HEK293 (cell line): ENCODE data around the gene ZSCAN31.

Source experiments
- INSM2 ChIP-seq: fragments of 450-650 bp; formaldehyde crosslinking; IDR thresholded peaks from 2 replicates; pipeline ENCODE4 v1.5.1; 2016; ENCODE audit warnings: missing biosample characterization, missing genetic modification characterization
- MEIS1 ChIP-seq: sonication (generic); formaldehyde crosslinking; IDR thresholded peaks from 2 replicates; pipeline ENCODE4 v1.8.1; 2022; ENCODE audit warnings: missing genetic modification reagents, mild to moderate bottlenecking, borderline replicate concordance
- OSR2 ChIP-seq: fragments of 450-650 bp; formaldehyde crosslinking; IDR thresholded peaks from 2 replicates; pipeline ENCODE4 v1.5.1; 2016; ENCODE audit warnings: missing biosample characterization, missing genetic modification characterization
- PRDM6 ChIP-seq: fragments of 450-650 bp; formaldehyde crosslinking; IDR thresholded peaks from 2 replicates; pipeline ENCODE4 v1.5.1; 2017; ENCODE audit warnings: missing biosample characterization, missing genetic modification characterization
- SP7 ChIP-seq: fragments of 450-650 bp; formaldehyde crosslinking; IDR thresholded peaks from 2 replicates; pipeline ENCODE4 v1.5.1; 2016; ENCODE audit warnings: missing biosample characterization, missing genetic modification characterization
- ZBTB48 ChIP-seq: fragments of 450-650 bp; formaldehyde crosslinking; IDR thresholded peaks from 2 replicates; pipeline ENCODE4 v1.5.1; 2016; ENCODE audit warnings: missing biosample characterization, missing genetic modification characterization
- ZIC2 ChIP-seq: fragments of 450-650 bp; formaldehyde crosslinking; IDR thresholded peaks from 2 replicates; pipeline ENCODE4 v1.5.1; 2016; ENCODE audit warnings: missing biosample characterization, missing genetic modification characterization
- ZNF148 ChIP-seq: fragments of 450-650 bp; formaldehyde crosslinking; IDR thresholded peaks from 2 replicates; pipeline ENCODE4 v1.5.0; 2017; ENCODE audit warnings: missing biosample characterization, missing genetic modification characterization, borderline replicate concordance
- ZNF157 ChIP-seq: fragments of 450-650 bp; formaldehyde crosslinking; IDR thresholded peaks from 2 replicates; pipeline ENCODE4 v1.5.1; 2016; ENCODE audit warnings: missing biosample characterization, missing genetic modification characterization
- ZNF239 ChIP-seq: fragments of 450-650 bp; formaldehyde crosslinking; IDR thresholded peaks from 2 replicates; pipeline ENCODE4 v1.5.1; 2016; ENCODE audit warnings: missing biosample characterization, missing genetic modification characterization
- ZNF37A ChIP-seq: fragments of 450-650 bp; IDR thresholded peaks from 2 replicates; pipeline ENCODE4 v1.5.1; 2018; ENCODE audit warnings: missing biosample characterization, missing genetic modification characterization
- ZNF404 ChIP-seq: fragments of 450-650 bp; formaldehyde crosslinking; IDR thresholded peaks from 2 replicates; pipeline ENCODE4 v1.5.1; 2017; ENCODE audit warnings: missing biosample characterization, missing genetic modification characterization
- ZNF449 ChIP-seq: fragments of 450-650 bp; formaldehyde crosslinking; IDR thresholded peaks from 2 replicates; pipeline ENCODE4 v1.5.1; 2017; ENCODE audit warnings: missing biosample characterization, mild to moderate bottlenecking, missing genetic modification characterization, moderate library complexity
- ZNF518A ChIP-seq: fragments of 450-650 bp; formaldehyde crosslinking; conservative IDR thresholded peaks from 2 replicates; pipeline ENCODE4 v1.5.1; 2016; ENCODE audit warnings: low read depth, missing biosample characterization, missing genetic modification characterization
- ZNF530 ChIP-seq: fragments of 450-650 bp; formaldehyde crosslinking; IDR thresholded peaks from 2 replicates; pipeline ENCODE4 v1.5.1; 2016; ENCODE audit warnings: low read depth, missing biosample characterization, missing genetic modification characterization
- ZNF830 ChIP-seq: fragments of 450-650 bp; IDR thresholded peaks from 2 replicates; pipeline ENCODE4 v1.5.0; 2018; ENCODE audit warnings: missing biosample characterization, missing genetic modification characterization, low read depth, mild to moderate bottlenecking, moderate library complexity
- TF ChIP-seq, protein P1 (sequence below): fragments of 450-650 bp; formaldehyde crosslinking; IDR thresholded peaks from 2 replicates; pipeline ENCODE4 v1.5.1; 2016; ENCODE audit warnings: missing biosample characterization, missing genetic modification characterization
- TF ChIP-seq, protein P2 (sequence below): fragments of 450-650 bp; formaldehyde crosslinking; IDR thresholded peaks from 2 replicates; pipeline ENCODE4 v1.5.1; 2016; ENCODE audit warnings: missing biosample characterization, missing genetic modification characterization, borderline replicate concordance

The ZSCAN31 gene

GRCh38 chr6:28335564-28336283 is at the start of gene ZSCAN31 (continued):
- no peak for TF ChIP-seq ZNF518A
- TF ChIP-seq ZBTB48 (tag by site-specific recombination), result peak; percentile 84
- TF ChIP-seq INSM2 (tag by site-specific recombination), result no peak; the same call in 1 of the 2 replicates
- TF ChIP-seq OSR2 (tag by site-specific recombination), result no peak
- TF ChIP-seq, protein P1, sequence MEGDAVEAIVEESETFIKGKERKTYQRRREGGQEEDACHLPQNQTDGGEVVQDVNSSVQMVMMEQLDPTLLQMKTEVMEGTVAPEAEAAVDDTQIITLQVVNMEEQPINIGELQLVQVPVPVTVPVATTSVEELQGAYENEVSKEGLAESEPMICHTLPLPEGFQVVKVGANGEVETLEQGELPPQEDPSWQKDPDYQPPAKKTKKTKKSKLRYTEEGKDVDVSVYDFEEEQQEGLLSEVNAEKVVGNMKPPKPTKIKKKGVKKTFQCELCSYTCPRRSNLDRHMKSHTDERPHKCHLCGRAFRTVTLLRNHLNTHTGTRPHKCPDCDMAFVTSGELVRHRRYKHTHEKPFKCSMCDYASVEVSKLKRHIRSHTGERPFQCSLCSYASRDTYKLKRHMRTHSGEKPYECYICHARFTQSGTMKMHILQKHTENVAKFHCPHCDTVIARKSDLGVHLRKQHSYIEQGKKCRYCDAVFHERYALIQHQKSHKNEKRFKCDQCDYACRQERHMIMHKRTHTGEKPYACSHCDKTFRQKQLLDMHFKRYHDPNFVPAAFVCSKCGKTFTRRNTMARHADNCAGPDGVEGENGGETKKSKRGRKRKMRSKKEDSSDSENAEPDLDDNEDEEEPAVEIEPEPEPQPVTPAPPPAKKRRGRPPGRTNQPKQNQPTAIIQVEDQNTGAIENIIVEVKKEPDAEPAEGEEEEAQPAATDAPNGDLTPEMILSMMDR (tag by site-specific recombination), result no peak
- TF ChIP-seq ZNF830, result no peak
- no peak for TF ChIP-seq ZNF157
- no peak for TF ChIP-seq ZNF449 (tag by site-specific recombination)
- TF ChIP-seq PRDM6, result no peak
- no peak; the same call in 1 of the 2 replicates for TF ChIP-seq ZNF530 (tag by site-specific recombination)
- no peak for TF ChIP-seq ZNF148 (tag by site-specific recombination)
- TF ChIP-seq SP7, result peak; percentile 85
- no peak for TF ChIP-seq ZNF37A (tag by site-specific recombination)
- no peak for TF ChIP-seq ZNF404 (tag by site-specific recombination)
- peak; percentile 36 for TF ChIP-seq ZIC2 (tag by site-specific recombination)
- TF ChIP-seq ZNF239 (tag by site-specific recombination), result no peak
- TF ChIP-seq, protein P2, sequence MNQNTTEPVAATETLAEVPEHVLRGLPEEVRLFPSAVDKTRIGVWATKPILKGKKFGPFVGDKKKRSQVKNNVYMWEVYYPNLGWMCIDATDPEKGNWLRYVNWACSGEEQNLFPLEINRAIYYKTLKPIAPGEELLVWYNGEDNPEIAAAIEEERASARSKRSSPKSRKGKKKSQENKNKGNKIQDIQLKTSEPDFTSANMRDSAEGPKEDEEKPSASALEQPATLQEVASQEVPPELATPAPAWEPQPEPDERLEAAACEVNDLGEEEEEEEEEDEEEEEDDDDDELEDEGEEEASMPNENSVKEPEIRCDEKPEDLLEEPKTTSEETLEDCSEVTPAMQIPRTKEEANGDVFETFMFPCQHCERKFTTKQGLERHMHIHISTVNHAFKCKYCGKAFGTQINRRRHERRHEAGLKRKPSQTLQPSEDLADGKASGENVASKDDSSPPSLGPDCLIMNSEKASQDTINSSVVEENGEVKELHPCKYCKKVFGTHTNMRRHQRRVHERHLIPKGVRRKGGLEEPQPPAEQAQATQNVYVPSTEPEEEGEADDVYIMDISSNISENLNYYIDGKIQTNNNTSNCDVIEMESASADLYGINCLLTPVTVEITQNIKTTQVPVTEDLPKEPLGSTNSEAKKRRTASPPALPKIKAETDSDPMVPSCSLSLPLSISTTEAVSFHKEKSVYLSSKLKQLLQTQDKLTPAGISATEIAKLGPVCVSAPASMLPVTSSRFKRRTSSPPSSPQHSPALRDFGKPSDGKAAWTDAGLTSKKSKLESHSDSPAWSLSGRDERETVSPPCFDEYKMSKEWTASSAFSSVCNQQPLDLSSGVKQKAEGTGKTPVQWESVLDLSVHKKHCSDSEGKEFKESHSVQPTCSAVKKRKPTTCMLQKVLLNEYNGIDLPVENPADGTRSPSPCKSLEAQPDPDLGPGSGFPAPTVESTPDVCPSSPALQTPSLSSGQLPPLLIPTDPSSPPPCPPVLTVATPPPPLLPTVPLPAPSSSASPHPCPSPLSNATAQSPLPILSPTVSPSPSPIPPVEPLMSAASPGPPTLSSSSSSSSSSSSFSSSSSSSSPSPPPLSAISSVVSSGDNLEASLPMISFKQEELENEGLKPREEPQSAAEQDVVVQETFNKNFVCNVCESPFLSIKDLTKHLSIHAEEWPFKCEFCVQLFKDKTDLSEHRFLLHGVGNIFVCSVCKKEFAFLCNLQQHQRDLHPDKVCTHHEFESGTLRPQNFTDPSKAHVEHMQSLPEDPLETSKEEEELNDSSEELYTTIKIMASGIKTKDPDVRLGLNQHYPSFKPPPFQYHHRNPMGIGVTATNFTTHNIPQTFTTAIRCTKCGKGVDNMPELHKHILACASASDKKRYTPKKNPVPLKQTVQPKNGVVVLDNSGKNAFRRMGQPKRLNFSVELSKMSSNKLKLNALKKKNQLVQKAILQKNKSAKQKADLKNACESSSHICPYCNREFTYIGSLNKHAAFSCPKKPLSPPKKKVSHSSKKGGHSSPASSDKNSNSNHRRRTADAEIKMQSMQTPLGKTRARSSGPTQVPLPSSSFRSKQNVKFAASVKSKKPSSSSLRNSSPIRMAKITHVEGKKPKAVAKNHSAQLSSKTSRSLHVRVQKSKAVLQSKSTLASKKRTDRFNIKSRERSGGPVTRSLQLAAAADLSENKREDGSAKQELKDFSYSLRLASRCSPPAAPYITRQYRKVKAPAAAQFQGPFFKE (tag by site-specific recombination), result no peak
- no peak for TF ChIP-seq MEIS1 (CRISPR knock-in tag)
